Stimulated activated CD4-positive, alpha-beta T cell treated with anti-CD3 and anti-CD28 coated beads, TNF-alpha, amount 100 ng/mL, for 24 hours (primary cell): Measurements from ENCODE around the gene RBBP9.
A peak's percentile ranks its signal among the peaks of the same experiment; 100 is the strongest.
"Not testable (repeated sequence)": the region's sequence is repeated elsewhere in the genome, so short reads cannot be mapped to it uniquely, and the experiment has no call there.

Experiments
- DNase-seq, 3 experiments: peaks; one replicate each; pipeline ENCODE4 v3.0.0-alpha.2; 2020; ENCODE audit warnings: low read depth in 3 of 3

Gene RBBP9

DNA sequence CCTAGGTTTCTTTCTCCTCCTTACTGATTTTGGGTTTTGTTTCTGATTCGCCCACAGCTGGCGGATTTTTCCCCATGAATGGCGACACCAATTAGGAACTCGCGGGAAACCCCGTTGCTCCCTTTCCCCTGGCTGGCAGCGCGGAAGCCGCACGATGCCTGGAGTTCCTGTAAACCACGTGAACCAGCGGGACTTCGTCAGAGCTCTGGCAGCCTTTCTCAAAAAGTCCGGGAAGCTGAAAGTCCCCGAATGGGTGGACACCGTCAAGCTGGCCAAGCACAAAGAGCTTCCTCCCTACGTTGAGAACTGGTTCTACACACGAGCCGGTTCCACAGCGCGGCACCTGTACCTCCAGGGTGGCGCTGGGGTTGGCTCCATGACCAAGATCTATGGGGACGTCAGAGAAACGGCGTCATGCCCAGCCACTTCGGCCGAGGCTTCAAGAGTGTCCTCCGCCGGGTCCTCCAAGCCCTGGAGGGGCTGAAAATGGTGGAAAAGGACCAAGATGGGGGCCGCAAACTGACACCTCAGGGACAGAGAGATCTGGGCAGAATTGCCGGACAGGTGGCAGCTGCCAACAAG lies 7.5 kb upstream of the RBBP9 start:
- no peak for DNase-seq

GRCh38 chr20:18501672-18502071 lies 4.6 kb upstream of the RBBP9 start:
- not testable (repeated sequence) for DNase-seq

GRCh38 chr20:18497603-18498002 lies 578 bp upstream of the RBBP9 start:
- no peak for DNase-seq

- no peak for DNase-seq
Observed at GRCh38 chr20:18496042-18496441, 983 bp downstream of the RBBP9 start.

- DNase-seq = no peak
Observed at GRCh38 chr20:18488301-18488700, 8.7 kb downstream of the RBBP9 start.

DNA sequence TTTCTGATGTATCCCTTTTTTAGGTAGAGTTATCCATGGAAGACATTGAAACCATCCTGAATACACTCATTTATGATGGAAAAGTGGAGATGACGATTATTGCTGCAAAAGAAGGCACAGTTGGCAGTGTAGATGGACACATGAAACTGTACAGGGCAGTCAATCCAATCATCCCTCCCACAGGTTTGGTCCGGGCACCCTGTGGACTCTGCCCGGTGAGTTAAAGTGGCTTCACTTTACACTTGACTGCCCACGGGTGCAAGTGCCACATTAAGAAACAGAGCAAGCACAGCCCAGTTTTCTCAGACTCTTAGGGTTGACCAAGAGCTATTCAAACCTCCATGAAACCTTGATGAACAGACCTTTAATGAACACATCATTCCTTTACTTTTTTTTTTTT lies 15.4 kb downstream of the RBBP9 start:
- no peak for DNase-seq

DNA sequence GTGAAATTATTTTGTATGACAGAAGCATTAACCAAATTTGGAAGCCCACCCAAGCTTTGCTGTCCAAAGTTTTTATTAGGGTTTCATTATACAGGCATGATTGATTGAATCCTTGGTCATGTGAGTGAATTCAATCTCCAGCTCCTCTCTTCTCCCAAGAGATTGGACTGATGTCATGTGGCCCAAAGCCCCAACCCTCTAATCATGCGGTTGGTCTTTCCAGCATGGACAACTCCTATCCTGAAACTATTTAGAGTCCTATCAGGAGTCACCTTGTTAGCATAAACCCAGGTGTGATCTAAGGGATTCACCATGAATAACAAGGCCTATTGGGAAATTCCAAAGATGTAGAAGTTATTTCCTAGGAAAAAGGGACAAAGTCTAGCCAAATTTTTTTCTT lies 19.2 kb downstream of the RBBP9 start:
- DNase-seq = no peak

- DNase-seq = no peak
Observed at GRCh38 chr20:18477218-18477617, 19.8 kb downstream of the RBBP9 start.

- peak; percentile 88 to 93 (median 90) for DNase-seq
Observed at GRCh38 chr20:18466894-18467730, 29.9 kb downstream of the RBBP9 start, which contains the start of the genes DZANK1 and POLR3F. DZANK1 (minus strand) TSS chr20:18467030; CDS start chr20:18465358, 1,672 bp downstream. POLR3F (plus strand) TSS chr20:18467390; CDS start chr20:18467507, 117 bp downstream.

DNA sequence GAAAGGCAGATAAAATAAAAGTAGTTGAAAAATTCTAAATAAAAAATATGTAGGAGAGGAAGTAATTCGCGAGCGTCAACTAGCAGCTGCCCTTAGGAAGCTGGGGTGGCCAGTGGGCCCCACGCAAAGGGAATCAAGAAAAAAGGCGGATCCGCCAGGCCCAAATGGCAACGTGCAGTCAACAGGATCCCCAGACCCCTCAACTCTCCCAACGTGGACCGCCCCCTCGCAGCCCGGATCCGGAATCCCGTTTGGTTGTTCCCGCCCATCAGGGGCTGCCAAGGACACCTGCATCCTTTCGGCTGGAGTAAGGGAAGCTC lies 30.5 kb downstream of the RBBP9 start:
- DNase-seq = no peak

- DNase-seq = no peak
Observed at GRCh38 chr20:18465536-18466200, 31.4 kb downstream of the RBBP9 start.

DNA sequence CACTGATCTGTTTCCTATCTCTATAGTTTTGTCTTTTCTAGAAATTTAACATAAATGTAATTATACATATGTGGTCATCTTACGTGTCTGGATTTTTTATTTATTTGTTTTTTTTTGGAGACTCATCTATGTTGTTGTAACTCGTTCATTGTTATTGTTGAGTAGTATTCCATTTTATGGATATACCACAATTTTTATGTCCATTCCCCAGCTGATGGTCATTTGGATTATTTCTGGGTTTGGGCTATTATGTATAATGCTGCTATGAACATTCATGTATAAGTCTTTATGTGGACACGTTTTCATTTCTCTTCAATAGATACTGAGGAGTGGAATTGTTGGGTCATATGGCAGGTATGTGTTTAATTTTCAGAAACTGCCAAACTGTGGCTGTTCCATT lies 40.4 kb downstream of the RBBP9 start:
- DNase-seq = no peak

GRCh38 chr20:18443886-18444285 lies 53.1 kb downstream of the RBBP9 start:
- no peak for DNase-seq

DNA sequence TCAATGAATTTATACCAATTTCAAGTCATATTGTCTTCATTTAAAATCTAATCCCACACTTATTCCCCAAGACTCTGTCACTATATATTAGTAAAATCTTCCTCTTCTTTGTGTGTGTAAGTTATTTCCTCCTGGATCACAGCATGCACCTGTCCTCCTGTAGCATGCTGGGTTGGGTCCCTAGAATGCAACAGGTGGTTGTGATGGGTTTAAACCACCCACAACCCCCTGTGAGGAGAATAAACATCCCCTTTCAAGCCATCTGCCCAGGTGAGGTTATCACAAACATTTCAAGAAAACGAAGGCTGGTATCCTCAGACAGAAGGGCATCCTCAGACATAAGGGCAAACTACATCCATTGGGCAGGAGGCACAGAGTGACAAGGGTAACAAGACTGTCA lies 56.6 kb downstream of the RBBP9 start:
- DNase-seq = no peak

GRCh38 chr20:18436847-18437246 lies 60.2 kb downstream of the RBBP9 start:
- no peak for DNase-seq
